Omental fat pad (tissue), 4 donors: ENCODE measurements around the gene CBX2. TPM values are rescaled to one million over a fixed set of nuclear protein-coding genes. Genes with fewer than 3 reads are reported as not detected.

ENCODE experiments used
- ATAC-seq: fragments of 150-250 bp; one replicate; pipeline ENCODE4 v1.9.1; 2016; ENCODE audit warnings: mild to moderate bottlenecking, moderate library complexity; ENCODE audit not compliant: low FRiP score
- DNase-seq: peaks from one replicate; pipeline ENCODE4 v3.0.0-alpha.2; 2019; ENCODE audit warnings: low spot score
- CTCF ChIP-seq, 3 donors: fragments of 450-650 bp; IDR thresholded peaks; one replicate each; pipeline ENCODE4 v1.5.1; 2016 to 2017; ENCODE audit warnings: antibody characterized with exemption in 3 of 3, mild to moderate bottlenecking in 3 of 3, moderate library complexity in 2 of 3
- total RNA-seq, 4 donors: library from RNA; depleted of rRNA; stranded (reverse); fragments of >200 nt; gene quantifications; one replicate each; pipeline ENCODE4 v1.1.0, GENCODE V29; 2016

The CBX2 gene
- total RNA-seq, 4 donors from 2014 or later, result 0.28 to 5.2 (median 1.5) TPM

DNA sequence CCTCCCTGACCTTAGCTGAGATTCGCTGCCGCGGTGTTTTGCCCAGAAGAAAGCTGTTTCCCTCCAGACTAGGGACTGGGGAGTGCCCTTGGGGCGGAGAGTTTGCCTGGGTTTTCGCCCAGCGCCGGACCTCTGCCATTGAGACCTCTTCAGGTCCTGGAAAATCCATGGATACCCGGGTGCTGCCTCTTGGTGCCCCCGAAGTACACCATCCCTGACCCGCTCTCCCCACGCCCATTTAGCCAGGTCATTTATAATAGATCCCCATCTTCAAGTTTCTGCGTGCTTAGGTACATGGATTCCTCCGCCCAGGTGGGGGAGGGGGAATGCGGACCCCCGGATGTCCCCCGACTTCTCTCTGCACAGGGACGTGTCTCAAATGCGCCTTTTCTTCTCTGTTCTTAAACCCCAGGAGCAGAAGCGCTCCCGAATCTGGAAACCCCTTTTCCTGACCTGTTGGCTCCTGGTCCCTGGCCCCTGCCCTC, 34.0 kb downstream of the CBX2 start:
- no peak for ATAC-seq

DNA sequence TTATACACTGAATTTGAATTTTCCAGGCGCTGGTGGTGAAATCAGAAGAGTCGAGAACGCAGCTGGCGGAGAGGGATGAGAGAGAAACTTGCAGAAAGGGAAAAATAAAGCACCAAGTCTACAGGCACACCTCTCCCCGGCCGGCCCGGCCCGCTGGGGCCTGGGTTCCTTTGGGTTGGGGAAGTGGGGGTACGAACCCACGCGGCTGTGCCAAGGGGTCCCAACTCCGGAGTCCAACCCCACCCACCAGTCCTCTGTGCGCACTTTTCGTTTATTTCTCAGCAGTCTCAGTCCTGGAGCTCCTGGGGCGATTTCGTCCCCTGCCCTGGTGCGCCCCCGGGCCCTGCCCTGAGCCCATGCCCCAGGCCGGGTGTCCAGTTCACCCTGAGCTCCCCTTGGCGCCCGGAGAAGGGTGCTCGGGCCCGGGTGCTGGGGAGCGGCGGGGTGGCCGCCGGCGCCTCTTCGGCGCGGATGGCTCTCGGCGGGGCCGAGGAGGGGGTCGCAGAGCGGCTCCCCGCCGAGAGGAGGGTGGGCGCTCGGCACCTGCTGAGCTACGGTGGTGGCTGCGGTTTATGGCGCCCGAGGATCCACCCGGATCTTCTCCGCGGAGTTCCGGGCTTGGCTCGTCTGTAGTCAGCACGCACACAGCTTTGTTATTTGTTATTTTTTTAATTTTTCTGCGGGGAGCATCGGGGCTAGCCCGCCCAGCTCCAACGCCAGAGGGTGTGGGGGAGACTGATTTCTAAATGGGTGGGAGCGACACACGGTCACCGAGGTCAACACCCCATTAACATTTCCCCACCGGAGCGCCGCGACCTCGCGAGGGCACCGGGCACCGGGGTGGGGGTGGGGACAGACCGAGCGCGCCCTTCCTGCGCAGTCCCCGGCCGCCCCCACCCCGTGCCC, 34.7 kb downstream of the CBX2 start:
- ATAC-seq, result no peak
- no peak for TF ChIP-seq CTCF (IDR thresholded peaks at IDR 0.05)
- no peak for DNase-seq

More for the DNA sequence above, 34.0 kb downstream of the CBX2 start:
- TF ChIP-seq CTCF (IDR thresholded peaks at IDR 0.05), result no peak
- DNase-seq, result no peak

- TF ChIP-seq CTCF (IDR thresholded peaks at IDR 0.05), result no peak
Observed at GRCh38 chr17:79813297-79814126, 35.6 kb downstream of the CBX2 start.

GRCh38 chr17:79814127-79814973, 36.4 kb downstream of the CBX2 start:
- ATAC-seq, result no peak

More at GRCh38 chr17:79813297-79814126, 35.6 kb downstream of the CBX2 start:
- DNase-seq (no peak), ATAC-seq (no peak)

GRCh38 chr17:79814974-79815835, 37.3 kb downstream of the CBX2 start:
- no peak for TF ChIP-seq CTCF (IDR thresholded peaks at IDR 0.05)
- DNase-seq, result no peak
- peak; percentile 48 for ATAC-seq

More at GRCh38 chr17:79814127-79814973, 36.4 kb downstream of the CBX2 start:
- no peak for DNase-seq
- TF ChIP-seq CTCF (IDR thresholded peaks at IDR 0.05), result no peak
